ENCODE results near the gene LOXL3. TPM values are rescaled to one million over a fixed set of nuclear protein-coding genes. Genes with fewer than 3 reads are reported as not detected.

Gene LOXL3
- total RNA-seq, 1 donor from 2014 or later, result 0.85 TPM

DNA sequence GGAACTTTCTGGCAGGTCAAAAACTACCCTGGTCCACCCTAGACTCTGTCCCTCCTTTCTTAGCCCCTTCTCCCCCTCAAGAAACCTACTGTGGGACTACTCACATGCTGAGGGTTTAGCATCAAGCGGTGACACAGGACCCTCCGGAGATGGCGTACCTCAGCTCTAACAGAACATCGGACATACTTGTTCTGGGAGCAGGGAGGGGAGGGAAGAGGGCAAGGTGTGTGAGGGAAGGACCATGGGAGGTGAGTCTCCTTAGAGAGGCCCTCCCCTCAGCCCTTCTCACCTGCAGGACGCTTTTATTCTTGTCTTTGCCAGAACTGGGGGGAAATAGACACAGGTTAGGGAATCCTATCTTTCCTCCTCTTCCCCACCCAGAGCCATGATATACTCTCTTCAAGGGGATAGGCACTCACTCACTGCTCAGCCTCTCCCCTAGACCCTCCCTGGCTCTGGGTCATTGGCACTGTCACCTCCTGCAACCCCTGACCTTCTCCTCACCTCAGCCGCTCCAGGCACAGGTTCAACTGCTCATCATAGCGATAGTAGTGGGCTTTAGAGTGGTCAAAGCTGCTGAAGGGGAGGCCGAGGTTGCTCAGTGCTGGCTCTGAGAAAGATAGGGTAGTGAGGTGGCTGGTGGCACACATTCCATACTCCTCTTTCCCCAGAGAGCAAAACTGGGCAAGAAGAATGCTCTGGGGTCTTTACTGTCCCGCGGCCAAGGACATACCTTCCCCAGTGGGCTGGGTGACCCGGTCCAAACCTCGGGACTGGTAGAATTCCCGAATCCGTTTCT, 48.1 kb downstream of the LOXL3 start:
- no peak for DNase-seq

DNA sequence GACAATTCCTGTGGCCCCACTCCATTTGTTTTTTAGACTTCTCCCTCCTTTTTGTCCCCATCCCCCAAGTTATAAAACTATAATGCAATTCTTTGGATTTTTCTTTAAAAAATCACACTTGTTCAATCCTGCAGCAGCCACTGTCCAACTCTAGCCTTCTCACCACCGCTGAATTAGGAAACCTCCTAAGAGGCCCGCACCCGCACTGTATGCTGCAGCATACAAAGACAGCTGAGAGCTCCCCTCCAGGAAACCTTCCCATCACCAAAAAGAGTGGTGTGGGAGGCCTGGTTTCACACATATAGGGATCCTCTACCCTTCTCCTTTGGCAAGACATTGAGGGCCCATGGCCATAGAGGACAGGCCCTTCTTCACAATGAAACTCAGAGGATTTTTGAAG, 49.2 kb downstream of the LOXL3 start:
- DNase-seq, result no peak

GRCh38 chr2:74503506-74504475, 50.0 kb downstream of the LOXL3 start:
- no peak for DNase-seq

DNA sequence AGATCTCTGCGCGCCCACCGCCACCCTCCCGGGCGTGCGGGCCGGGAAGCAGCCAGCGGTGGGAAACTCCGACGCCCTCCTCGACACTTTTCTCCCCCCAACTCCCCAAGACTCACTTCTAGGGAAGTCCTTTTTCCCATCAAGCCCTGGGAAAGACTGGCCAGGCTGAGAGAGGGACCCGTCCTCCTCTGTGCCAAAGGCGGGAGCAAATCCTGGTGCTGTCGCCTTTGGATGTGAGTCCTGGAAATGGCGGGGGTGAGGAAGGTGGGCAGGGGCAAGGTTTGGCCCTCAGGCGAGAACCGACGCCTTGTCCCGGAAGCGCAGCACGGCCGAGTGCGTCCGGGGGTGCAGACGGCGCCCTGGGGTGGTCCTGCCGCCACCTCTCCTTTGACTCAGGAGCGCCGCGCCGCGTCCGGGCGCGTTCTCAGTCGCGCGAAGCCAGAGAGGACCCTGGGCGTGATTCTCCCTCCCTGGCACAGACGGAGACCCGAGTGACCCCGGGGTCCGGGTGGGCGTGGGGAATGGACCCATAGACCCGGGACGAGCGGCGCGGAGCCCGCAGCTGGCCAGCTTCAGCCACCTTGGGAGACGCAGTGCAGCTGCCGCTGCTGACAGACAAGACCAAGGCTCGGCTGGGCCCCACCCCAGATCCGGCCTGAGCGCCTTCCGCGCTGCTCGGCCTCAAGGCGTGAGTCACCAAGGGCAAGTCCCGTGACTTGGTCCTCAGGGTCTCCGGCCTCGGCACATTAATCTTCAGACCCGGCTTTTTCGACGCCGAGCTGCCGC, 50.8 kb downstream of the LOXL3 start:
- DNase-seq, result peak; percentile 88

DNA sequence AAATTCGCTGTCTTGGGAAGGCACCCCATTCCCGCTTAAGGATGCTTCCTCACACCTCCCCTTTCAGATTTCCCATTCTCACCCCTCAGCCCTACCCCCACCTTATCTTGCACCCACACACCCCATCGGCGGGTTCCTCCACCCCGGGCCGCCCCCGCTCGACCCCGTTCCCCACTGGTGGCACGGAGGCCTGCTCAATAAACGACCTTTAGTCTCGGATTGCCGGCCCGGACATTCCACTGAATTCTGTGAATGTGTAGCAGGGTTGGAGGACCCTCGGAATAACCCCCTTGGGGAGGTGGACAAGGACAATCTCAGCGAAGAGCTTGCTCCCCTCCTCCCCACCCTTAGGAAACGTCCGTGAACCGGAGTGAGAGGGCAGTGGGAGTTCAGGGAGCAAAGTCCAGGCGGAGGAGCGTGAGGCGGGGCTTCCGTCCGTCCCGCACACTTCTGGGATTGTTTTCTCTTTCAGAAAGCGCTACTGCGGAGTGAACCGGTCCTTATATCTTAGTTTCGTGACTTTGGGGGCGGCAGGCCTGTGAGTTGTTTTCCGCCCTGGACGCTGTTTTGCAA, 51.5 kb downstream of the LOXL3 start:
- no peak for DNase-seq

- DNase-seq, result no peak
Measured at GRCh38 chr2:74501335-74502071, 52.2 kb downstream of the LOXL3 start.

DNA sequence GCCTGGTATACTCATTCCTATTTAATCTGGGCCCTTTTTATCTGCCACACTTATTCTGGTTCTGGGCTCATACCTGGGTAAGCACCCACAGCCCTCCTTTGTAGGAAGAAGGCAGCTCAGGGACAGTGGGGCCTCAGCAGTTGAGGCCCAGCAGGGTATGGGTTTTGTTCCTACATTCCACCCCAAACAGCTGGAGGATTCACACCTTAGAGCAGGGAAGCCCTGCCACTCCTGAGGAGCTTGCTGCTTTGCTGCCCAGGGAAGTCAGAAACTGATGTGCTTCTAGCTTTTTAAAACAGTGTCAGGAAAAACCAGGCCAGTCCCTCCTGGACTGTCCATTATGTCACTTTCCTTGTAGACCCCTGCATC, 53.2 kb downstream of the LOXL3 start:
- DNase-seq, result no peak

GRCh38 chr2:74499940-74500577, 53.7 kb downstream of the LOXL3 start:
- no peak for DNase-seq

GRCh38 chr2:74499267-74499939, 54.3 kb downstream of the LOXL3 start, which contains the start of gene LBX2:
Gene LBX2 (minus strand): TSS chr2:74499603. CDS start chr2:74499537, 66 bp downstream.
- DNase-seq, result peak; percentile 40

DNA sequence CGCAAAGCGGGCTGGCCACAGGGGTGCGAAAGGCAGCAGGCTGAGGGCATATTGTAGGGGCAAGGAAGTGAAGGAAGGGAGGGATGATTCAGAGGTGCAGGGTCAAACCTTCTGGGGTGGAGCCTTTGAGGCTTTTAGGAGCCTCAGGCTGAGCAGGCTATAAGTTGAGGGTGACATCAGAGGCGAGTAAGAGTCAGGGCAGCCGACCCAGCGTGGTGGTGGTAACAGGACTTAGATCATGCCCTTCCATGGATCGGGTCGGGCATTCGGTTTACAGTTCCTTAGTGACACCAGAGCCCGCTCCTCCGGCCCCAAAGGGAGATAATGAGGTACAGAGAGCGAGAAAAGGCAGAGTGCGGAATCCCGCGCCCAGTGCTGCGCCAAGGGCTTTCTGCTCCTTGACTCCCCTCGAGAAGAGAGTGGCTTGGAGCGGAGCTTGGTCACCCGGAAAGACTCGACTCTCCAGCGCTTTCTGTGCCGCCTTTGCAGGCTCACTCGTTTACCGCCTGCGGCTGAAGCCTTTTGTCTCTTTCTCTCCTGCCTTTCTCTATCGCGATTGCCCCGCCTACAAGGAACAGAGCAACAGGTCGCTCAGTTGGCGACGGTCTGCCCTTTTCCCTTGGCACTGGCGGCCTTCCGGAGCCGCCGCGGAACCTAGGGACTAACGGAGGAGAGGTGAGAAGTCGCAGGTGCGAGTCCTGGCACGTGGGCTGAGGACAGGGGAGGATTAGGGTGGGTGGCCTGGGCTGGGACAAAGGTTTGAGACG, 55.1 kb downstream of the LOXL3 start:
- peak; percentile 43 for DNase-seq

GRCh38 chr2:74497777-74498499, 55.8 kb downstream of the LOXL3 start:
- peak; percentile 30 for DNase-seq

GRCh38 chr2:74496997-74497776, 56.6 kb downstream of the LOXL3 start:
- no peak for DNase-seq

- DNase-seq, result no peak
Measured at GRCh38 chr2:74495440-74495839, 58.3 kb downstream of the LOXL3 start.

- peak; percentile 17 for DNase-seq
Measured at GRCh38 chr2:74493546-74493945, 60.2 kb downstream of the LOXL3 start.

GRCh38 chr2:74491648-74492544, 61.8 kb downstream of the LOXL3 start:
- DNase-seq, result no peak

DNA sequence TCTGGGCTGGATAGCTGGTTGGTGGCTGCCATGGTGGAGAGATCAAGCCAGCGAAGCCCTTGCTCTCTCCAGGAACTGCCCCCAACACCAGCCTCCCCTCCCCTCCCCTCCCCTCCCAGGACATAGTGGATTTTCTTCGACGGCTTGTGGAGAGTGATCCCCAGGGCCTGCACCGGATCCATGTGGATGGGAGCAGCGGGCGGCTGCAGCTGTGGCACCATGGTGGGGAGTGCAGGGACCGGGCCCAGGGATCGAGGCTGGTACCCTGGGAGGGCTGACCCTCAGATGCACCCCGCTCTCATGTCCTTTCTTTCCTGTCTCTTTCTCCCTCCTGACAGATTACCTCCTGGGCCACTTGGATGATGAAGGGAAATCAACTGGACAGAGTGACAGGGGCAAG, 63.8 kb downstream of the LOXL3 start:
- DNase-seq, result no peak
